B cell (primary cell): ENCODE results near the gene CLDN6. TPM values are rescaled to one million over a fixed set of nuclear protein-coding genes. Genes with fewer than 3 reads are reported as not detected.
A peak's percentile ranks its signal among the peaks of the same experiment; 100 is the strongest.

Experiments
- ATAC-seq: fragments of 200-7000 bp; cut with Tn5 transposase; one replicate; pipeline ENCODE4 v1.10.0; 2021; ENCODE audit warnings: low read depth, mild to moderate bottlenecking, moderate number of reproducible peaks, moderate library complexity
- CTCF ChIA-PET: fragments of 350-600 bp; sonication (Branson Sonifier 250); formaldehyde crosslinking; loops from one replicate; lab custom pipeline; 2021; ENCODE audit warnings: antibody characterized with exemption, inconsistent platforms; lab: Charles Lee
- POLR2A ChIA-PET: fragments of 350-600 bp; sonication (Branson Sonifier 250); formaldehyde crosslinking; loops from one replicate; lab custom pipeline; 2021; ENCODE audit warnings: antibody characterized with exemption; lab: Charles Lee
- DNase-seq: peaks from one replicate; pipeline ENCODE4 v3.0.0; 2013
- H2AFZ ChIP-seq: 2 replicates; pipeline ENCODE4 v1.6.1; 2012; ENCODE audit warnings: mild to moderate bottlenecking, low read depth, low read length; ENCODE audit not compliant: insufficient read depth, poor library complexity, severe bottlenecking
- H3K27ac ChIP-seq, 2 donors: 1 replicate in 1 of 2; 2 replicates in 1 of 2; pipeline ENCODE4 v1.5.1; 2012 to 2013; ENCODE audit warnings: low read length in 2 of 2, mild to moderate bottlenecking in 2 of 2, moderate library complexity in 1 of 2
- H3K27me3 ChIP-seq, 4 experiments: fragments of 200-600 bp in 1 of 4; sonication (generic) in 1 of 4; replicated peaks in 1 of 4; 1 replicate in 2 of 4; 2 replicates in 2 of 4; pipeline versions ENCODE4 v1.6.1 to v1.7.0; 2013 to 2016; ENCODE audit warnings: low read length in 3 of 4, mild to moderate bottlenecking in 2 of 4, mixed read lengths in 1 of 4, moderate library complexity in 1 of 4; ENCODE audit not compliant: insufficient read depth in 4 of 4, control insufficient read depth in 3 of 4; ENCODE audit errors: control extremely low read depth in 1 of 4
- H3K36me3 ChIP-seq, 2 experiments: replicated peaks in 1 of 2; 1 replicate in 1 of 2; 2 replicates in 1 of 2; pipeline versions ENCODE4 v1.6.1 to v1.7.1; 2013; ENCODE audit warnings: low read length in 1 of 2; ENCODE audit not compliant: insufficient read depth in 2 of 2, control insufficient read depth in 1 of 2; ENCODE audit errors: control extremely low read depth in 1 of 2, extremely low read depth in 1 of 2
- H3K4me1 ChIP-seq, 2 donors: fragments of 200-600 bp in 1 of 2; sonication (generic) in 1 of 2; 1 replicate in 1 of 2; 2 replicates in 1 of 2; pipeline versions ENCODE4 v1.5.1 to v1.6.1; 2013 to 2017; ENCODE audit warnings: low read length in 2 of 2; ENCODE audit not compliant: control insufficient read depth in 2 of 2, insufficient read depth in 2 of 2
- H3K4me2 ChIP-seq: replicated peaks from 2 replicates; pipeline ENCODE3; 2012; ENCODE audit warnings: mild to moderate bottlenecking, low read depth, low read length; ENCODE audit not compliant: poor library complexity, severe bottlenecking
- H3K4me3 ChIP-seq, 5 experiments: fragments of 200-600 bp in 1 of 5; sonication (generic) in 1 of 5; 1 replicate in 3 of 5; 2 replicates in 2 of 5; pipeline versions ENCODE4 v1.5.1 to v1.7.0; 2011 to 2016; ENCODE audit warnings: low read length in 4 of 5, mild to moderate bottlenecking in 4 of 5, low read depth in 2 of 5, control low read depth in 1 of 5, moderate library complexity in 1 of 5; ENCODE audit not compliant: insufficient read depth in 1 of 5; ENCODE audit errors: control extremely low read depth in 1 of 5, extremely low read depth in 1 of 5
- H3K79me2 ChIP-seq: fragments of 200-600 bp; sonication (generic); one replicate; pipeline ENCODE4 v1.6.0; 2016; ENCODE audit warnings: low read length; ENCODE audit not compliant: control insufficient read depth, insufficient read depth
- H3K9ac ChIP-seq: fragments of 200-600 bp; sonication (generic); 2 replicates; pipeline ENCODE4 v1.6.1; 2017; ENCODE audit warnings: mild to moderate bottlenecking, low read length, moderate library complexity
- H3K9me3 ChIP-seq, 3 donors: one replicate each; pipeline versions ENCODE4 v1.6.1 to v1.7.1; 2013; ENCODE audit warnings: low read length in 2 of 3; ENCODE audit not compliant: control insufficient read depth in 2 of 3, insufficient read depth in 1 of 3; ENCODE audit errors: control extremely low read depth in 1 of 3
- H4K20me1 ChIP-seq: 2 replicates; pipeline ENCODE4 v1.6.0; 2012; ENCODE audit warnings: mild to moderate bottlenecking, low read length; ENCODE audit not compliant: insufficient read depth, control insufficient read depth, poor library complexity, severe bottlenecking
- H3K27ac Mint-ChIP-seq: one replicate; pipeline ENCODE4 v1.8.0; 2021; ENCODE audit warnings: mixed read lengths
- H3K27me3 Mint-ChIP-seq: one replicate; pipeline ENCODE4 v1.8.0; 2021; ENCODE audit warnings: mixed read lengths
- H3K4me1 Mint-ChIP-seq: one replicate; pipeline ENCODE4 v1.8.0; 2021; ENCODE audit warnings: mixed read lengths
- H3K4me3 Mint-ChIP-seq: one replicate; pipeline ENCODE4 v1.8.0; 2021; ENCODE audit warnings: mixed read lengths
- H3K9me3 Mint-ChIP-seq: one replicate; pipeline ENCODE4 v1.8.0; 2022; ENCODE audit warnings: mixed read lengths; ENCODE audit not compliant: insufficient read depth
- CTCF ChIP-seq: fragments of 200-600 bp; IDR thresholded peaks from one replicate; pipeline ENCODE4 v1.8.0; 2022; ENCODE audit warnings: antibody characterized with exemption, mild to moderate bottlenecking
- EZH2 ChIP-seq: IDR thresholded peaks from 2 replicates; pipeline ENCODE4 v1.6.1; 2012; ENCODE audit warnings: borderline replicate concordance, low read depth, mild to moderate bottlenecking, moderate library complexity, low read length; ENCODE audit not compliant: insufficient read depth, poor library complexity, severe bottlenecking
- WGBS: methylation state at CpG from one replicate; pipeline ENCODE4 v1.1.5; 2013; ENCODE audit warnings: missing lambda C conversion rate; ENCODE audit not compliant: insufficient coverage; 5-methylcytosine and 5-hydroxymethylcytosine counted together
- intact Hi-C: fragments of 100-400 bp; cut with micrococcal nuclease; formaldehyde crosslinking; loops from one replicate; pipeline ENCODE4 v1.10.0; 2022
- polyA plus RNA-seq: library from polyadenylated mRNA; depleted of rRNA; stranded (reverse); fragments of >200 nt; gene quantifications from 2 replicates; pipeline ENCODE4 v1.2.3, GENCODE V29; 2012
- total RNA-seq, 2 donors: library from RNA; stranded (reverse); fragments of 120-200 nt in 1 of 2; gene quantifications; 1 replicate in 1 of 2; 2 replicates in 1 of 2; pipeline versions ENCODE4 v1.2.3 to v1.2.4, GENCODE V29; 2013 to 2022

CLDN6 gene
- total and polyA plus RNA-seq, 2 donors (not counting 1 experiment from before 2014, with no cell fraction given): not detected

- Histone ChIP-seq H3K79me2 (no peaks in the 10 kb centered on the region), H4K20me1 (no peaks in the 10 kb centered on the region), H3K4me2 (peak overlapping the region; percentile 51), H3K4me1 (peaks cover 24 to 30% of the 10 kb centered on the region in 2 donors), H3K27me3 (peaks cover 0 to 9% (median 4%) of the 10 kb centered on the region in 4 experiments), H3K4me3 (no peak overlapping the region), H2AFZ (no peak overlapping the region), H3K36me3 (no peaks in the 10 kb centered on the region), H3K9me3 (peaks cover 0 to 16% (median 0%) of the 10 kb centered on the region in 3 donors), H3K27ac (no peak overlapping the region), H3K9ac (no peak overlapping the region)
- 9% methylated on average over 56 of the region's 58 CpGs for WGBS
- TF ChIP-seq EZH2 (no peak), CTCF (peak; percentile 57)
- intact Hi-C loops: loop anchor here (1.0 kb wide), 4 partner anchors 17 to 25 kb away; partner anchors contain the start of genes PKMYT1, THOC6 and TNFRSF12A
- ChIA-PET POLR2A (interaction anchor here (1.1 to 1.7 kb wide), 4 partner anchors 16 to 28 kb away, joined by 4 to 10 read pairs (median 7); partner anchors contain the start of genes HCFC1R1 and TNFRSF12A), CTCF (interaction anchor here (0.6 to 9.6 kb wide), 17 partner anchors 14 to 161 kb away, joined by 3 to 213 read pairs (median 4); partner anchors contain the start of genes CLDN6, HCFC1R1, THOC6 and TNFRSF12A)
- H3K4me3 Mint-ChIP-seq: peak overlapping the region; percentile 85
- H3K27me3 Mint-ChIP-seq: peaks cover 9% of the 10 kb centered on the region
- peaks cover 25% of the 10 kb centered on the region for H3K4me1 Mint-ChIP-seq
- peak overlapping the region; percentile 89 for H3K27ac Mint-ChIP-seq
- ATAC-seq: peak; percentile 97
- DNase-seq: peak; percentile 99
- no peaks in the 10 kb centered on the region for H3K9me3 Mint-ChIP-seq
Measured at GRCh38 chr16:3003582-3004270, 14.3 kb downstream of the CLDN6 start.

- Mint-ChIP-seq H3K27me3 (peaks cover 3% of the 10 kb centered on the region), H3K4me3 (no peak overlapping the region), H3K27ac (peak overlapping the region; percentile 74), H3K9me3 (no peaks in the 10 kb centered on the region), H3K4me1 (peaks cover 6% of the 10 kb centered on the region)
- no peak for TF ChIP-seq CTCF
- no peak for TF ChIP-seq EZH2
- peaks cover 3 to 8% of the 10 kb centered on the region in 2 donors for H3K4me1 ChIP-seq
- no peaks in the 10 kb centered on the region for H4K20me1 ChIP-seq
- H3K27ac ChIP-seq: no peak overlapping the region
- ATAC-seq (no peak), DNase-seq (no peak)
- WGBS: 76% methylated on average over 11 of the region's 12 CpGs
- no peak overlapping the region for H3K4me3 ChIP-seq
- POLR2A ChIA-PET: no interaction called here
- H3K79me2 ChIP-seq: no peaks in the 10 kb centered on the region
- H3K9ac ChIP-seq: no peak overlapping the region
- no peak overlapping the region for H3K4me2 ChIP-seq
- no peaks in the 10 kb centered on the region for H3K36me3 ChIP-seq
- H2AFZ ChIP-seq: no peak overlapping the region
- peaks cover 0 to 8% (median 0%) of the 10 kb centered on the region in 4 experiments for H3K27me3 ChIP-seq
- CTCF ChIA-PET: interaction anchor here (9.6 kb wide), 1 partner anchor 28 kb away, joined by 213 read pairs; no protein-coding TSS in a partner anchor
- peaks cover 0 to 5% (median 0%) of the 10 kb centered on the region in 3 donors for H3K9me3 ChIP-seq
- intact Hi-C loops: no loop called here
Measured at GRCh38 chr16:3001316-3001715, 16.7 kb downstream of the CLDN6 start.
